ENCODE measurements around the gene ERC1.

DNA sequence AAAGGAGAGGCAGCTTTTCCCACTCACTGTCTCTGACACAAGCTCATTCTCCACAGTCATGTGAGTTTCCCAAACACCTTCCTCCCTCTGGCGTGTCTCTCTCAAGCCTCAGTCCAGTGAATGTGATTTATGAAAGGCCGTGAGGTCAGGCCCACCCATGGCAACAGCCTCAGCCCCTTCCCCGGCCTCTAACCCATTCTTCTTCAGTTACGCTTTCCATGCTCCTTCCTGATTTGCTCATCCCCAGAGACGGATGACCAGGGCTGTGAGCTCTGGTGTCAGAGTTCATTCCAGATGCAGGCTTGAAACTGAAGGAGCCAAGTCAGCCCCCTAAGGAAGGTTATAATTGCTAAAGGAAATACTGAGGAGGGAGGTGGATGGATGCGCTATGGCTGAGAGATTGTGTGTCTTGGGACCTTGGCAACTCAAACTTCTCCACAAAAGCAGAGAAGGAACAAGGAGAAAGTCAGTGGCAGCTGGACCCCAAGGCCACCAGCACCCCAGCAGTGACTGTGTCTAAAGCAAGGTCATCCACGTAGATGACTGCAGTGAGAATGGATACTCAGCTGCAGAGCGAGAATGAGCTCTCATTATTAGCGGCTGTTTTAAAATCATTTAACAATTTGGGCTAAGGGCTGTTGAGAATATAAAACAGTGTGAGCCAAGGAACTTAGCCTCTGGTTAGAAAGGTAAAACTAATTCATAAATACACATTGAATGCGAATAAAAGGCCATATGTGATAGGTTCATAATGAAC lies 519.2 kb downstream of the ERC1 start:
- TF ChIP-seq, protein P1, sequence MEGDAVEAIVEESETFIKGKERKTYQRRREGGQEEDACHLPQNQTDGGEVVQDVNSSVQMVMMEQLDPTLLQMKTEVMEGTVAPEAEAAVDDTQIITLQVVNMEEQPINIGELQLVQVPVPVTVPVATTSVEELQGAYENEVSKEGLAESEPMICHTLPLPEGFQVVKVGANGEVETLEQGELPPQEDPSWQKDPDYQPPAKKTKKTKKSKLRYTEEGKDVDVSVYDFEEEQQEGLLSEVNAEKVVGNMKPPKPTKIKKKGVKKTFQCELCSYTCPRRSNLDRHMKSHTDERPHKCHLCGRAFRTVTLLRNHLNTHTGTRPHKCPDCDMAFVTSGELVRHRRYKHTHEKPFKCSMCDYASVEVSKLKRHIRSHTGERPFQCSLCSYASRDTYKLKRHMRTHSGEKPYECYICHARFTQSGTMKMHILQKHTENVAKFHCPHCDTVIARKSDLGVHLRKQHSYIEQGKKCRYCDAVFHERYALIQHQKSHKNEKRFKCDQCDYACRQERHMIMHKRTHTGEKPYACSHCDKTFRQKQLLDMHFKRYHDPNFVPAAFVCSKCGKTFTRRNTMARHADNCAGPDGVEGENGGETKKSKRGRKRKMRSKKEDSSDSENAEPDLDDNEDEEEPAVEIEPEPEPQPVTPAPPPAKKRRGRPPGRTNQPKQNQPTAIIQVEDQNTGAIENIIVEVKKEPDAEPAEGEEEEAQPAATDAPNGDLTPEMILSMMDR (IDR thresholded peaks at IDR 0.05; ENCODE audit: extremely low read depth in 1 of 2, insufficient read depth in 1 of 2, low read depth in 1 of 2, low read length in 2 of 2) = no peak
- TF ChIP-seq POLR2A (IDR thresholded peaks at IDR 0.05; ENCODE audit: low read depth, low read length) = no peak
- TF ChIP-seq EZH2 (IDR thresholded peaks at IDR 0.05; ENCODE audit: borderline replicate concordance, low read depth, low read length, severe bottlenecking) = no peak
